HCT116 (cell line): ENCODE data around the gene ARMC8. TPM values are rescaled to one million over a fixed set of nuclear protein-coding genes. Genes with fewer than 3 reads are reported as not detected.

Experiments
- ATAC-seq: fragments of 200-7000 bp; cut with Tn5 transposase; 2 replicates; pipeline ENCODE4 v1.9.1; 2020; ENCODE audit warnings: mild to moderate bottlenecking, moderate library complexity
- BruUV-seq: library from RNA; stranded (reverse); fragments of 400-500 nt; replicated peaks from 2 replicates; lab custom pipeline; 2021; lab: Mats Ljungman, UMichigan
- CTCF ChIA-PET: fragments of 300-600 bp; sonication (Branson Sonifier 250); formaldehyde crosslinking; loops from one replicate; lab custom pipeline; 2021; ENCODE audit warnings: antibody characterized with exemption; lab: Charles Lee
- POLR2A ChIA-PET: fragments of 300-600, 350-600 bp; sonication (Branson Sonifier 250); formaldehyde crosslinking; loops from one replicate; lab custom pipeline; 2021; ENCODE audit warnings: antibody characterized with exemption; lab: Charles Lee
- RAD21 ChIA-PET, 2 experiments: fragments of 300-600 bp; sonication (Branson Sonifier 250); formaldehyde crosslinking; loops; one replicate each; lab custom pipeline; 2023; ENCODE audit warnings: low total read pairs in 2 of 2; ENCODE audit not compliant: uncharacterized antibody in 2 of 2, unreplicated experiment in 2 of 2, low non-redundant PET in 1 of 2; lab: Charles Lee
- DNase-seq: peaks from one replicate; pipeline ENCODE4 v3.0.0-alpha.2; 2010; ENCODE audit warnings: low read depth, low spot score
- H2AFZ ChIP-seq: fragments of 200-600 bp; shearing (Covaris generic), sonication (generic); 2 replicates; pipeline ENCODE4 v1.6.1; 2017; ENCODE audit warnings: low read depth, mixed run types, mixed read lengths, antibody characterized with exemption, low read length; ENCODE audit not compliant: poor library complexity, severe bottlenecking
- H3K27ac ChIP-seq: 2 replicates; pipeline ENCODE4 v1.5.1; 2012; ENCODE audit warnings: low read depth, low read length
- H3K27me3 ChIP-seq: fragments of 200-600 bp; sonication (generic); 2 replicates; pipeline ENCODE4 v1.6.1; 2016; ENCODE audit warnings: mixed run types, low read length, mixed read lengths; ENCODE audit not compliant: insufficient read depth
- H3K36me3 ChIP-seq, 2 experiments: fragments of 200-500 bp in 1 of 2; fragments of 200-600 bp in 1 of 2; sonication (Bioruptor generic) in 1 of 2; sonication (generic) in 1 of 2; 2 replicates each; pipeline versions ENCODE4 v1.5.1 to v1.6.1; 2014 to 2016; ENCODE audit warnings: low read length in 2 of 2, inconsistent platforms in 1 of 2, mixed read lengths in 1 of 2, mixed run types in 1 of 2; ENCODE audit not compliant: insufficient read depth in 2 of 2, control insufficient read depth in 1 of 2
- H3K4me1 ChIP-seq, 2 experiments: fragments of 200-600 bp in 1 of 2; sonication (generic) in 1 of 2; 2 replicates each; pipeline versions ENCODE4 v1.5.1 to v1.6.1; 2012 to 2017; ENCODE audit warnings: low read length in 2 of 2, inconsistent platforms in 1 of 2, mild to moderate bottlenecking in 1 of 2, mixed read lengths in 1 of 2, mixed run types in 1 of 2, moderate library complexity in 1 of 2; ENCODE audit not compliant: insufficient read depth in 2 of 2, control insufficient read depth in 1 of 2
- H3K4me2 ChIP-seq: fragments of 200-600 bp; sonication (generic); 2 replicates; pipeline ENCODE4 v1.6.1; 2017; ENCODE audit warnings: mixed run types, low read length, mixed read lengths
- H3K4me3 ChIP-seq, 2 experiments: fragments of 200-600 bp in 1 of 2; sonication (generic) in 1 of 2; replicated peaks in 1 of 2; 2 replicates each; pipeline ENCODE4 v1.5.1; 2011 to 2016; ENCODE audit warnings: low read length in 2 of 2, control low read depth in 1 of 2, low read depth in 1 of 2, mild to moderate bottlenecking in 1 of 2, mixed read lengths in 1 of 2, mixed run types in 1 of 2
- H3K79me2 ChIP-seq: fragments of 200-600 bp; sonication (generic); 2 replicates; pipeline ENCODE4 v1.6.1; 2017; ENCODE audit warnings: mild to moderate bottlenecking, mixed run types, low read length, moderate library complexity, mixed read lengths; ENCODE audit not compliant: insufficient read depth
- H3K9ac ChIP-seq: fragments of 200-600 bp; sonication (generic); 2 replicates; pipeline ENCODE4 v1.6.1; 2016; ENCODE audit warnings: low read length, mixed read lengths
- H3K9me2 ChIP-seq: fragments of 200-600 bp; sonication (generic), shearing (Covaris generic); 2 replicates; pipeline ENCODE4 v1.6.1; 2017; ENCODE audit warnings: mixed run types, mild to moderate bottlenecking, moderate library complexity; ENCODE audit not compliant: insufficient read depth
- H3K9me3 ChIP-seq, 2 experiments: fragments of 200-500 bp in 1 of 2; fragments of 200-600 bp in 1 of 2; sonication (Bioruptor generic) in 1 of 2; sonication (generic) in 1 of 2; 2 replicates each; pipeline ENCODE4 v1.6.1; 2014 to 2017; ENCODE audit warnings: low read length in 2 of 2, mixed read lengths in 2 of 2, inconsistent platforms in 1 of 2, low read depth in 1 of 2, mild to moderate bottlenecking in 1 of 2, mixed run types in 1 of 2, moderate library complexity in 1 of 2; ENCODE audit not compliant: control insufficient read depth in 1 of 2, insufficient read depth in 1 of 2
- H4K20me1 ChIP-seq: fragments of 200-600 bp; sonication (generic), shearing (Covaris generic); 2 replicates; pipeline ENCODE4 v1.6.1; 2017; ENCODE audit warnings: mixed run types, mild to moderate bottlenecking, moderate library complexity; ENCODE audit not compliant: insufficient read depth
- CBX3 ChIP-seq: IDR thresholded peaks from 2 replicates; pipeline ENCODE4 v1.6.1; 2012; ENCODE audit warnings: low read depth
- CEBPB ChIP-seq: IDR thresholded peaks from 2 replicates; pipeline ENCODE4 v1.6.1; 2012; ENCODE audit warnings: low read depth
- ELF1 ChIP-seq: IDR thresholded peaks from 2 replicates; pipeline ENCODE4 v1.6.1; 2012; ENCODE audit warnings: low read depth, borderline replicate concordance
- EZH2 ChIP-seq: fragments of 200-600 bp; sonication (generic); IDR thresholded peaks from 2 replicates; pipeline ENCODE4 v1.6.1; 2017; ENCODE audit warnings: antibody characterized with exemption, mixed run types
- JUND ChIP-seq: IDR thresholded peaks from 2 replicates; pipeline ENCODE4 v1.6.1; 2012
- POLR2A ChIP-seq: IDR thresholded peaks from 2 replicates; pipeline ENCODE4 v1.7.0; 2011; ENCODE audit warnings: borderline replicate concordance; ENCODE audit not compliant: insufficient read depth, insufficient read length; ENCODE audit errors: extremely low read depth
- POLR2AphosphoS5 ChIP-seq: IDR thresholded peaks from 2 replicates; pipeline ENCODE4 v1.6.1; 2011; ENCODE audit warnings: mild to moderate bottlenecking, low read depth, low read length, moderate library complexity
- RAD21 ChIP-seq: IDR thresholded peaks from 2 replicates; pipeline ENCODE4 v1.6.1; 2012; ENCODE audit warnings: low read depth, mild to moderate bottlenecking
- SP1 ChIP-seq: IDR thresholded peaks from 2 replicates; pipeline ENCODE4 v1.6.1; 2012; ENCODE audit warnings: low read depth
- SRF ChIP-seq: IDR thresholded peaks from 2 replicates; pipeline ENCODE4 v1.6.1; 2012; ENCODE audit warnings: low read depth
- YY1 ChIP-seq: IDR thresholded peaks from 2 replicates; pipeline ENCODE4 v1.6.1; 2011; ENCODE audit warnings: low read length, low read depth, moderate library complexity, mild to moderate bottlenecking; ENCODE audit not compliant: insufficient replicate concordance; ENCODE audit errors: extremely low read depth
- ZFX ChIP-seq: fragments of 450-650 bp; IDR thresholded peaks from 2 replicates; pipeline ENCODE4 v1.6.1; 2017
- ZNF274 ChIP-seq: fragments of 200-500 bp; sonication (Bioruptor generic); IDR thresholded peaks from 2 replicates; pipeline ENCODE4 v1.6.1; 2014; ENCODE audit warnings: mild to moderate bottlenecking, low read depth, low read length, inconsistent platforms
- intact Hi-C: fragments of 100-400 bp; cut with micrococcal nuclease; formaldehyde crosslinking; loops from 2 replicates; pipeline ENCODE4 v1.10.0; 2022
- total RNA-seq: library from RNA; stranded (reverse); gene quantifications from one replicate; pipeline ENCODE4 v1.2.1, GENCODE V29; 2021; ENCODE audit not compliant: unreplicated experiment
- TF ChIP-seq, protein P1 (sequence below), 3 experiments: fragments of 200-600 bp in 1 of 3; sonication (generic) in 1 of 3; IDR thresholded peaks in 2 of 3; conservative IDR thresholded peaks in 1 of 3; 2 replicates each; pipeline ENCODE4 v1.5.1; 2012 to 2017; ENCODE audit warnings: low read depth in 2 of 3, low read length in 2 of 3, antibody characterized with exemption in 1 of 3, borderline replicate concordance in 1 of 3, control low read depth in 1 of 3, mild to moderate bottlenecking in 1 of 3, mixed read lengths in 1 of 3, mixed run types in 1 of 3, moderate library complexity in 1 of 3; ENCODE audit not compliant: insufficient read depth in 1 of 3
- TF ChIP-seq, protein P2 (sequence below): IDR thresholded peaks from 2 replicates; pipeline ENCODE4 v1.6.1; 2012
- TF ChIP-seq, protein P3 (sequence below): IDR thresholded peaks from 2 replicates; pipeline ENCODE4 v1.6.1; 2012

Gene ARMC8
- total RNA-seq, 1 experiment from 2014 or later = 36.2 TPM

DNA sequence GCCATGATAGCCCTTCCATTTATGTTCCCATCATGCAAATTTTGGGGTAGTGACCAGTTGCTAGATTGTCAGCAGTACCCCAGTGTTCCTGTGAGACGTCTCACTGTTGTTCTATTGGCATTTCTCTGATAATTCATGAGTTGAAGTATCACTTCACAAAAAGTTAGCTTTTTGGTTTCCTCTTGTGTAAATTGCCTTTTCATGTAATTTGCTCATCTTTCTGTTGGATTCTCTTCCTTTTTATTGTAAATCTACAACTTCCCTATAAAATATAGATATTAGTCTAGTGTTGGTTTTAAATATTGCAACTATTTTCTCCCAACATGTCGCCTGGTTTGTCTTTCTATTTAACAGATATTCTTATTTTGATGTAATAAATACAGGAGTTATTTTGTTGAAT lies 47.4 kb upstream of the ARMC8 start:
- intact Hi-C loops = no loop called here
- Histone ChIP-seq H4K20me1 (no peaks in the 10 kb centered on the region), H3K79me2 (no peaks in the 10 kb centered on the region), H3K4me1 (no peaks in the 10 kb centered on the region), H3K36me3 (no peaks in the 10 kb centered on the region), H3K9ac (no peak overlapping the region), H3K27ac (no peak overlapping the region), H3K27me3 (no peaks in the 10 kb centered on the region), H3K9me2 (no peaks in the 10 kb centered on the region), H3K9me3 (no peaks in the 10 kb centered on the region), H3K4me3 (no peak overlapping the region), H3K4me2 (no peak overlapping the region), H2AFZ (no peak overlapping the region)
- ChIA-PET POLR2A (no interaction called here), RAD21 (no interaction called here), CTCF (no interaction called here)
- ATAC-seq = no peak
- TF ChIP-seq CEBPB (no peak), RAD21 (no peak), JUND (no peak), SRF (no peak), EZH2 (no peak), YY1 (no peak), ZNF274 (no peak), POLR2AphosphoS5 (no peak), ELF1 (no peak), POLR2A (no peak), SP1 (no peak), ZFX (no peak), CBX3 (no peak)
- TF ChIP-seq, protein P1, sequence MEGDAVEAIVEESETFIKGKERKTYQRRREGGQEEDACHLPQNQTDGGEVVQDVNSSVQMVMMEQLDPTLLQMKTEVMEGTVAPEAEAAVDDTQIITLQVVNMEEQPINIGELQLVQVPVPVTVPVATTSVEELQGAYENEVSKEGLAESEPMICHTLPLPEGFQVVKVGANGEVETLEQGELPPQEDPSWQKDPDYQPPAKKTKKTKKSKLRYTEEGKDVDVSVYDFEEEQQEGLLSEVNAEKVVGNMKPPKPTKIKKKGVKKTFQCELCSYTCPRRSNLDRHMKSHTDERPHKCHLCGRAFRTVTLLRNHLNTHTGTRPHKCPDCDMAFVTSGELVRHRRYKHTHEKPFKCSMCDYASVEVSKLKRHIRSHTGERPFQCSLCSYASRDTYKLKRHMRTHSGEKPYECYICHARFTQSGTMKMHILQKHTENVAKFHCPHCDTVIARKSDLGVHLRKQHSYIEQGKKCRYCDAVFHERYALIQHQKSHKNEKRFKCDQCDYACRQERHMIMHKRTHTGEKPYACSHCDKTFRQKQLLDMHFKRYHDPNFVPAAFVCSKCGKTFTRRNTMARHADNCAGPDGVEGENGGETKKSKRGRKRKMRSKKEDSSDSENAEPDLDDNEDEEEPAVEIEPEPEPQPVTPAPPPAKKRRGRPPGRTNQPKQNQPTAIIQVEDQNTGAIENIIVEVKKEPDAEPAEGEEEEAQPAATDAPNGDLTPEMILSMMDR (IDR thresholded peaks at IDR 0.05 in 2 of 3, conservative IDR thresholded peaks at IDR 0.05 in 1 of 3; ENCODE audit: borderline replicate concordance in 1 of 3, insufficient read depth in 1 of 3, low read depth in 2 of 3, low read length in 2 of 3) = no peak
- TF ChIP-seq, protein P2, sequence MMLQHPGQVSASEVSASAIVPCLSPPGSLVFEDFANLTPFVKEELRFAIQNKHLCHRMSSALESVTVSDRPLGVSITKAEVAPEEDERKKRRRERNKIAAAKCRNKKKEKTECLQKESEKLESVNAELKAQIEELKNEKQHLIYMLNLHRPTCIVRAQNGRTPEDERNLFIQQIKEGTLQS = no peak
- TF ChIP-seq, protein P3, sequence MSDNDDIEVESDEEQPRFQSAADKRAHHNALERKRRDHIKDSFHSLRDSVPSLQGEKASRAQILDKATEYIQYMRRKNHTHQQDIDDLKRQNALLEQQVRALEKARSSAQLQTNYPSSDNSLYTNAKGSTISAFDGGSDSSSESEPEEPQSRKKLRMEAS = no peak
- no TSS peak for BruUV-seq
- no peak for DNase-seq
